Choroid plexus epithelial cell (primary cell): Measurements from ENCODE around the gene H6PD.
A peak's percentile ranks its signal among the peaks of the same experiment; 100 is the strongest.

Experiments
- DNase-seq: peaks from one replicate; pipeline ENCODE4 v3.0.0-alpha.2; 2010; ENCODE audit warnings: low read depth
- H3K4me3 ChIP-seq: 2 replicates; pipeline ENCODE4 v1.5.1; 2011; ENCODE audit warnings: low read depth, mild to moderate bottlenecking, control low read depth, low read length, moderate library complexity
- TF ChIP-seq, protein P1 (sequence below): conservative IDR thresholded peaks from 2 replicates; pipeline ENCODE4 v1.5.1; 2011; ENCODE audit warnings: low read depth, mild to moderate bottlenecking, control low read depth, inconsistent platforms, low read length, moderate library complexity

Gene H6PD

DNA sequence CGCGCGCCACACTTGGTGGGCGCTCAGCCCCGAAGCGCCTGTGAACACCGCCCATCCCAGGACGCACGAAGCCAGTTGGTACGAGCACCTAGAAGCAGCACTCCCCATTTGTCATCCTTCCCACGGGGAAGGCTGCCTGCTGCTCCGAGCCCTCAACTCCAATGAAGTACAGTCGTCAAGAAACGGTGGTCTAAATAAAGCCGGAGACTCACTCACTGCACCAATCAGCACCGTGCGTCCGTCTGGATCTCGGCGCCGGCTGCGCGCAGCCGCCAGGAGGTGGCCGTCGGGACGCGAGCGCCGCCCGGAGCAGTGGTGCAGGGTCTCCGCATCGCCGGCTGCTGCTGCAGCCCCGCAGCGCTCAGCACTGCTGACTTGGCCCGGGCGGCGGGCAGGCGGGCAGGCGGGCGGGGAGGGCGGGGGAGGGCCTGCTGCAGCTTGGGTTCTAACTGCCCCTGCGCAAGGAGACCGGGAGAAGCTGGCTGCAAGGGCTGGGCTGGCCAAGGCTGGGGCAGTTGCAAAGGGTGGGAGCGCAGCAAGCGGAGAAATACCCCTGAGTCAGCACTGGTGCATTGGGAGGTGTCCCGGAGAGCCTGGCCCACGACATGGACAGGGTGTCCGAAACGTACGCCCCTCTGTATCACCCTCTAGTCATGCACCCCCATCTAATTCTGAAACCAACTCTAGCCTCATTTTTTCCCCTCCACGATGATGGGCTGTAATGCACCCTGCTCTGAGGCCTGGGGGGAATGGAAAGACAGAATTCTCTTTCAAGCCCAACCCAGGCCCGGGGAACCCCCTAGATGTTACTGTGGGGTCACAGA lies 35.8 kb upstream of the H6PD start:
- H3K4me3 ChIP-seq: peak overlapping the region; percentile 60
- peak; percentile 76 for DNase-seq
- TF ChIP-seq, protein P1, sequence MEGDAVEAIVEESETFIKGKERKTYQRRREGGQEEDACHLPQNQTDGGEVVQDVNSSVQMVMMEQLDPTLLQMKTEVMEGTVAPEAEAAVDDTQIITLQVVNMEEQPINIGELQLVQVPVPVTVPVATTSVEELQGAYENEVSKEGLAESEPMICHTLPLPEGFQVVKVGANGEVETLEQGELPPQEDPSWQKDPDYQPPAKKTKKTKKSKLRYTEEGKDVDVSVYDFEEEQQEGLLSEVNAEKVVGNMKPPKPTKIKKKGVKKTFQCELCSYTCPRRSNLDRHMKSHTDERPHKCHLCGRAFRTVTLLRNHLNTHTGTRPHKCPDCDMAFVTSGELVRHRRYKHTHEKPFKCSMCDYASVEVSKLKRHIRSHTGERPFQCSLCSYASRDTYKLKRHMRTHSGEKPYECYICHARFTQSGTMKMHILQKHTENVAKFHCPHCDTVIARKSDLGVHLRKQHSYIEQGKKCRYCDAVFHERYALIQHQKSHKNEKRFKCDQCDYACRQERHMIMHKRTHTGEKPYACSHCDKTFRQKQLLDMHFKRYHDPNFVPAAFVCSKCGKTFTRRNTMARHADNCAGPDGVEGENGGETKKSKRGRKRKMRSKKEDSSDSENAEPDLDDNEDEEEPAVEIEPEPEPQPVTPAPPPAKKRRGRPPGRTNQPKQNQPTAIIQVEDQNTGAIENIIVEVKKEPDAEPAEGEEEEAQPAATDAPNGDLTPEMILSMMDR: peak; percentile 30

DNA sequence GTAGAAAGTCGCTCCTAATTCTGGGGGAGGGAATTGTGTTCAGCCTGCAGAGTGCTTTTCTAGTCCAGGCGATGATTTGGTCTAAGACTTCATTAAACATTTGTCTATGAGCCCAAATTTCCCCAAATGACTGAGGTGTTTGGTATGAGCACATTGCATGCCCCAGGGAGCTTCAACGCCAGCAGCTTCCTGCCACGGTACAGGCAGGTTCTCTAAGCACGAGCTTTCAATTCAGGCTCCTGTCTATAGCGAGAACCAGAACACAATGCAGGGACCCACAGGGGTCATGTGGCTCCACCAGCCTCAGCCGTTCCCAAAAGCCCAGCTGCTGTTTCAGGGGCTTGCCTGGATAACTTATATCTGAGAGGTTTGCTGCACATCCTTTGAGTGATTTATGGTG lies 34.1 kb upstream of the H6PD start:
- no peak for DNase-seq
- TF ChIP-seq, protein P1: no peak
- H3K4me3 ChIP-seq: peak overlapping the region; percentile 18

DNA sequence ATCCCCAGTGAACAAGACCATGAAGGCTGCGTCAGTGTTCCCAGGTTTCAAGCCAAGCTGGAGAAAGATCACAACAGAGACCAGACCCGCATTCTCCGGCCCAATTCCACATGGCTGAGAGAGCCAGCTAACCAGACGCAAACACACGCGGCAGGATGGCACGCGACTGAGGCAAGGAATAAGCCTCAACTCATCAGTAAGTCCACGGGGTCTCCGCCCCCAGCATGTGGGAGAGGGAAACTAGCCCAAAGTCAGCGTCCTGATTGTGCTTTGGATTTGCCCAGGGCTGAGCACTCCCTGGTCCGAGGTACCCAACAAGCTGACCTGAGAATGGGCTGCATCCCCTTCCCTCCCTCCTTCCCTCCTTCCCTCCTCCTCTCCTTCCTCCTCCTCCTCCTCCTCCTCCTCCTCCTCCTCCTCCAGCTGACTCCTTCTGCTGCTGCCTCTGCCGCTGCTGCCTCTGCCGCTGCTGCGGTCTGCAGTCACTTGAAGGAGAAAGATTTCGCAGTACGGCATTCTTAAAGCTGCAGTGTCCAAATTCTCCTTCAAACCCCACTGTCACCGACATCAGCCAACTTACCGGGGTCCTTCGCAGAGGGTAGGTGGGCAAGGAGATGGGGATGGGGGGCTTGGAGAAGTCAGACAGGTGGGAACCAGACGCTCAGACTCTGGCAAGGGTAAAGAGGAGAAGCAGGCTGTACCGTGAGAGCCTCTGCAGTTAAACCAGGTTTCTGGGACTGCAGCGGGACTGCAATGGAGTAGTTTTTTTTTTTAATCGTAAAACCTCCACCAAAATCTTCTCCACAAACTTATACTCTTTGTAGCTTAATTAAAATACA lies 33.0 kb upstream of the H6PD start:
- TF ChIP-seq, protein P1: no peak
- peak; percentile 73 for DNase-seq
- peak overlapping the region; percentile 78 for H3K4me3 ChIP-seq

DNA sequence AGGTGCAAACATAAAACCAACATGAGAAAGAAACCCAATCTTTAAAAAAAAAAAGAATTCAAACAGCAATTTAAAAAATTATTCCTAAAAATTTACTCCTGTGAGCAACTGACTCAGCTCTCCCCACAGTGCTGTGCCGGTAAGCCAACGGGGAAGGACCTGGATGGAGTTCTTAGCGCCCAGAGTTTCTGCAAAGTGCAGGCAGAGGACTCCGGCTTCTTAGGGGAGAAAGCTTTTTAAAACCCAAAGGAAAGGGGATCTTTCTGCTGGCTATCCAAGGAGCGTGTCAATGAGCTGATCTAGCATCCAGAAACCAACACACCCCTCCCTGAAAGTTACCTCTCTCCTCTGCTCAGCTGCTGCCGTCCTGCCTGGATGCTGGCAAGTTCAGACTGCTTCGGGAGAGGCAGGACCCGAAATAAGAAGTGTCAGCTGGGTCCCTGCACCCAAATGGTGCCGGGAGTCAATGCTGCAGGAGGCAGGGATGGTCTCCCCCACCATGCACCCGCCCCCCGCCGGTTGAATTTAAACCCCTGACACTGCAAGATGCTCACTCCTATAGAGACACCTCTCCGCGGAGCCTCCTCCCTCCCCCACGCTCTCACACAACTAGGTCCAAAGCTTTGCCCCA lies 32.2 kb upstream of the H6PD start:
- DNase-seq: no peak
- TF ChIP-seq, protein P1: no peak
- H3K4me3 ChIP-seq: peak overlapping the region; percentile 78

DNA sequence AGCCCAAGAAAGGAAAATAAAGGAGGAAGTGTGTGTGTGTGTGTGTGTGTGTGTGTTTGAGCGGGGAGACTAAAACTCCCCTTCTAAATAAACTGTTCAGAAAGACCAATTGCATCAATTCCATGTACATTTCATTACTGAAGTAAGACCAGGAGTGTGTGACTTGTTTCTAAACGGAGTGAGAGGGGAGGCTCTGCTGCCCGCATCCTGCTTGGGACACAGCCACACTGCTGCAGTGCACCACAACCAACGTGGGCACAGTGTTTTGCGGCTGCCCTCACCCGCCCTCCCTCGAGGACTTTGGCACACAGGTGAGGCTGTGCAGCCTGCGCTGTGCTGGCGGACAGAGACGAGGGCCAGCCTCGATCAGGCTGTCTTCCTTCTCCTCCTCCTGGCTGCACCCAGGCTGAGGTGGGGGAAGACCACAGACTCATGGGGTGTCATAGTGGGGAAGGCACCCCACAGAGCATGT lies 31.0 kb upstream of the H6PD start:
- H3K4me3 ChIP-seq: no peak overlapping the region
- DNase-seq: no peak
- TF ChIP-seq, protein P1: no peak

DNA sequence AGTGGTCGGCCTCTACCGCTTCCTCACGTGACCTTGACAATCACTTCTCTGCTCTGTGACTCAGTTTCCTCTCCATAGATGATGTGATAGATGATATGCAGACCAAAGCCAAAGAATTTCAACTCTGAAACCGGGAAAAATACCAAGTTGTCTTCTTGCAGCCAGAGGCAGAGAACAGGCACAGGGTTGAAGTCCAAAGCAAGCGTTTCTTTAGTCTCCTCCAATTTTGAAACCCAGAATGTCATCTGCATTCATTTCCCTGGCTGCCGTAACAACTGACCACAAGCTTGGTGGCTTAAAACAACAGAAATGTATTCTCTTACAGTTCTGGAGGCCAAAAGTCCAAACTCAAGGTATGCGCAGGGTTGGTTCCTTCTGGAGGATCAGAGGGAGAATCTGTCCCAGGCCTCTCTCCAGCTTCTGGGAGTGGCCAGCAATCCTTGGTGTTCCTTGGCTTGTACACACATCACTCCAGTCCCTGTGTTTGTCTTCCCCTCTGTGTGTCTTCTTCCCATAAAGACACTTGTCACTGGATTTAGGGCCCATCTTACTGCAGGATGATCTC lies 30.3 kb upstream of the H6PD start:
- TF ChIP-seq, protein P1: no peak

More for the DNA sequence above, 30.3 kb upstream of the H6PD start:
- no peak for DNase-seq
- no peak overlapping the region for H3K4me3 ChIP-seq
